PFSK-1 (cell line): Measurements from ENCODE around the gene KDM2B.
A peak's percentile ranks its signal among the peaks of the same experiment; 100 is the strongest.

Experiments used
- FOXP2 ChIP-seq: optimal IDR thresholded peaks from 2 replicates; pipeline ENCODE3; 2011; ENCODE audit warnings: borderline replicate concordance, control low read depth, inconsistent platforms; ENCODE audit not compliant: insufficient read depth; ENCODE audit errors: extremely low read length, extremely low read depth
- POLR2AphosphoS5 ChIP-seq: IDR thresholded peaks from 2 replicates; pipeline ENCODE4 v1.6.1; 2012; ENCODE audit warnings: low read depth, mild to moderate bottlenecking, control low read depth, low read length, moderate library complexity
- SIN3A ChIP-seq: IDR thresholded peaks from 2 replicates; pipeline ENCODE4 v1.6.1; 2012; ENCODE audit warnings: mild to moderate bottlenecking, low read length, moderate library complexity, borderline replicate concordance; ENCODE audit not compliant: insufficient read depth
- TAF1 ChIP-seq: IDR thresholded peaks from 2 replicates; pipeline ENCODE4 v1.6.1; 2012; ENCODE audit warnings: low read length, control low read depth, borderline replicate concordance; ENCODE audit not compliant: insufficient read depth
- TF ChIP-seq, protein P1 (sequence below), 2 experiments: IDR thresholded peaks; 2 replicates each; pipeline versions ENCODE4 v1.6.1 to v1.8.0; 2011 to 2012; ENCODE audit warnings: low read depth in 2 of 2, low read length in 2 of 2, control low read depth in 1 of 2, inconsistent platforms in 1 of 2, mild to moderate bottlenecking in 1 of 2, moderate library complexity in 1 of 2; ENCODE audit not compliant: insufficient read depth in 1 of 2

Gene KDM2B

DNA sequence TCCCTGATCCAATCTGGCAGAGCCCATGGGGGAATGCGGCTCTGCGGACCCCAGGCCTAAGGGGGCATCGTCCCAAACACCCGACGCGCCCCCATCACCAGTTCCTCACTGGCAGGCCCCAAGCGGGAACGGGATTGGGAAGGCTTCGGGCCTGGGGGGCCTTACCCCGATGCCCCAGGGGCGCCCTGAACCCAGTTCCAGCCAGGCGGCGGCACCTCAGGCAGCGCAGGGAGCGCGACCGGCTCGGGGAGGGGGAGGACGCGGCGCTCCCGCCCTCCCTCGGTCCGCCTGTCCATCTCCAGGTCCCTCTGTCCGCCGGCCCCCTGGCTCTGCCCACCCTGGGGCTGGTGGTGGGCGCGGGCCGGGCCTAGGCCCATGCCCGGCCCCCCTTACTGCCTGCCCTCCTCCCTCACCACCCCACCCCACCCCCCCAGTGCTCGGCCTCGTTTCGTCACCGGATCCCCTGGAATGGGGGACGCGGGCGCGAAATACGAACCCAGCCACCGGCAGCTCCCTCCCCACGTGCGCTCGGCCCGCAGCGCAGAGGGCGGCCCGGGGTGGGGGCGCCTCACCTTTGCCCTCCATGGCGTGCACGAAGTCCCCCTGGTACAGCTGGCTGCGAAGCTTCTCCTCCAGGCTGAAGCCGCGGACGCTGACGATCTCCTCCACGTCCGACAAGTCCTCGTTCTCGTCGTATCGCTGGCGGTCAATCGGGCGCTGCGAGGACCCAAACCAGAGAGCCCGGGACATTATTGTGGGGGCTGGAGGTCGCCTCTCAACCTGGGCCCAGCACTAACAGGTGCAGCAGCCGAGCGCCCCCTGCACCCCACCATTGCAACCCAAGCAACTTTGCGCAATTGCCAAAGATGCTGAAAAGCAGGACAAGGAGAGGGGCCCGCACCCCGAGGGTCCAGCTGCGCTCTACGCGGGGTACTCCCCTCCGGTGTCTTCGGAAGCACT is 2.3 kb downstream of the KDM2B start:
- TF ChIP-seq, protein P1, sequence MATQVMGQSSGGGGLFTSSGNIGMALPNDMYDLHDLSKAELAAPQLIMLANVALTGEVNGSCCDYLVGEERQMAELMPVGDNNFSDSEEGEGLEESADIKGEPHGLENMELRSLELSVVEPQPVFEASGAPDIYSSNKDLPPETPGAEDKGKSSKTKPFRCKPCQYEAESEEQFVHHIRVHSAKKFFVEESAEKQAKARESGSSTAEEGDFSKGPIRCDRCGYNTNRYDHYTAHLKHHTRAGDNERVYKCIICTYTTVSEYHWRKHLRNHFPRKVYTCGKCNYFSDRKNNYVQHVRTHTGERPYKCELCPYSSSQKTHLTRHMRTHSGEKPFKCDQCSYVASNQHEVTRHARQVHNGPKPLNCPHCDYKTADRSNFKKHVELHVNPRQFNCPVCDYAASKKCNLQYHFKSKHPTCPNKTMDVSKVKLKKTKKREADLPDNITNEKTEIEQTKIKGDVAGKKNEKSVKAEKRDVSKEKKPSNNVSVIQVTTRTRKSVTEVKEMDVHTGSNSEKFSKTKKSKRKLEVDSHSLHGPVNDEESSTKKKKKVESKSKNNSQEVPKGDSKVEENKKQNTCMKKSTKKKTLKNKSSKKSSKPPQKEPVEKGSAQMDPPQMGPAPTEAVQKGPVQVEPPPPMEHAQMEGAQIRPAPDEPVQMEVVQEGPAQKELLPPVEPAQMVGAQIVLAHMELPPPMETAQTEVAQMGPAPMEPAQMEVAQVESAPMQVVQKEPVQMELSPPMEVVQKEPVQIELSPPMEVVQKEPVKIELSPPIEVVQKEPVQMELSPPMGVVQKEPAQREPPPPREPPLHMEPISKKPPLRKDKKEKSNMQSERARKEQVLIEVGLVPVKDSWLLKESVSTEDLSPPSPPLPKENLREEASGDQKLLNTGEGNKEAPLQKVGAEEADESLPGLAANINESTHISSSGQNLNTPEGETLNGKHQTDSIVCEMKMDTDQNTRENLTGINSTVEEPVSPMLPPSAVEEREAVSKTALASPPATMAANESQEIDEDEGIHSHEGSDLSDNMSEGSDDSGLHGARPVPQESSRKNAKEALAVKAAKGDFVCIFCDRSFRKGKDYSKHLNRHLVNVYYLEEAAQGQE (IDR thresholded peaks at IDR 0.05; ENCODE audit: insufficient read depth in 1 of 2, low read depth in 2 of 2, low read length in 2 of 2), result no peak
- TF ChIP-seq POLR2AphosphoS5 (no peak), FOXP2 (no peak), TAF1 (no peak), SIN3A (0 out of 2 replicates have a peak, but pooled peaks have one; percentile 24)

DNA sequence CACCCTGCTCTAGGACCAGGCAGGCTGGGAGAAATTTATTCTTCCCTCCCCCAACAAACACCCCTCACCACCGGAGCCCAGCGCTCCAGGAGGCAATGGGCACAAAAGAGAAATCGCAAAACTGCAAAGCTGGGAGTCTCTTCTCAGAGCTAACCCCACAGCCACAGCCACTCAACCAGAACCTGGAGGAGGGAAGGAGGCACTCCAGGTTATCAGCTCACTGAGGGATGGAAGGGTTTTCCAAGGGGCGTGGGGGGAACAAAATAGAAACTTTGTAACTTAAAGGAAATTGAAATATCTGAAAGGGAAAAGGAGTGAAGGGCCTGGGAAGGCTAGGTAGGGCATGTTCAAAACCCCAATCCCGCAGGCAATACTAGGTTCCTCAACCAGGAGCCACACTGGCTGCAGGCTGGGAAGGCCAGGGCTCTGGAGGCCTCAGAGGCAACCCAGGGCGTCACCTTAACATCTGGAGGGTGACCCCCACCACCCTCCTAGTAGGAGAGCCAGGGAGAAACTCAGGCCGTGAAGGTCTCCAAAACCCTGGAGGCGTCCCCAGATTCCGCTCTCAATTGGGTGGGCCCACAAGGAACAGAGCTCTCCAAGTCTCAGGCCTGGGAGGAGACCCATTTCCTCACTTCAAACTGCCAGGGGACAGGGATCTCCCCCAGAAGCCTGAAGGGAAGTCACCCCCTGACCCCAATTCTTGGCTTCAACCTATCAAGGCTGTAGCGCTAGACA is 3.2 kb downstream of the KDM2B start:
- TF ChIP-seq FOXP2 (no peak), SIN3A (no peak), POLR2AphosphoS5 (no peak), TAF1 (no peak)
- TF ChIP-seq, protein P1 (IDR thresholded peaks at IDR 0.05; ENCODE audit: insufficient read depth in 1 of 2, low read depth in 2 of 2, low read length in 2 of 2), result no peak

DNA sequence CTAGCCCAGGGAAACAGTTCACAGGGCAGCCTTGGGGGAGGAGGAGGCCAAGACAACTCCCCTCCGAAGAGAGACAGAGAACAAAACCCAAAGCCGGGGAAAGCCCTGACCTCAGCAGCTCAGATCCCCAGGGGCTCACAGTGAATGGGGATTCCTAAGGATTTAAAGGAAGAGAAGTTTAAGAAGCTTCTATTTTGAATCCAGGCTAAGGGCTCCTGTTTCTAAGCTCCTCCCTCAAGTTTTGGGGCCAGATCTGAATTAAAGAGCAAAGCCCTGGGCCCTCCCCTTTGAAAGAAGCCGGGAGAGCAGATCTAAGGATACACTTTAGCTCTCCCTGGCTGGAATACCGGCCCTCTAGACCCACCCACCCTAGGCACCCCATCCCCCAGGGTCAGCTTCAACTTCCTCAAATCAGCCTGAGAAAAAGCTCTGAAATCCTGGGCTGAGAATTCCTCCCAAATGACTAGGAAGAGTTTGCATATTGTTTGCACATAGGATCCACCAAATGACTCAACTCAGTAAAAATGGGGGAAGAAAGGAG is 3.9 kb downstream of the KDM2B start:
- TF ChIP-seq FOXP2, result no peak
- TF ChIP-seq SIN3A, result peak; percentile 91; the same call in 1 of the 2 replicates
- peak; percentile 22; the same call in 1 of the 2 replicates for TF ChIP-seq TAF1

DNA sequence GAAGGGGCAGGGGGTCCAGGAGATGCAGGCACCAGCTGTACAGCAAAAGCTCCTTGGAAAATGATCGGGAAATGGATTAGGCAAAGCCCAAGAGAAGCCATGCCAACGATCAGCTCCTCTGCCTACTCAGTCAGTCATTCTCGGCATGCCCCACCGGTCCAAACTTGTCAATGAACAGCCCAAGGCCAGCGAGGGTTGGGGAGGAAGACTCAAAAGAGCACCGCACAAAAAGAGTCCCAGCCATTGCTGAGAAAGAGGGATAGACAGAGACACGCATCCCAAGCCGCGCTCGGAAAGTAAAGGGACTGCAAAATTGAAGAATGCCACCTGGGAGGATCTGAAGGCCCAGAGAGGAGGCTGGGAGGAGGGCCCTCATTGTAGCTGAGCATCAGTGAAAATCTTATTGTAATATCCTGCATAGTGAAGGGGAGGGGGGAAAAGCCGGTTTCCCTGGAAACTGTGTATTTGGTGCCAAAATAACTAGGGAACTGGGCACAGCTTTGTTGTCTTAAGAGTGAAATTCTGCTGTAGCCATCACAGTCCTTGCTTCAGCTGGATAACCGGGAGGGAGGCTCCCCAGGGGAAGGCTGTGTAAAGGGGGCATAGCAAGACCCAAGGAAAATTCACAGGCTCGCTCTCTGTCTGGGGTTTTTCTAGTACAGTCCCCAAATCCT is 4.7 kb downstream of the KDM2B start:
- no peak for TF ChIP-seq POLR2AphosphoS5
- no peak for TF ChIP-seq FOXP2
- TF ChIP-seq, protein P1 (IDR thresholded peaks at IDR 0.05; ENCODE audit: insufficient read depth in 1 of 2, low read depth in 2 of 2, low read length in 2 of 2), result no peak
- TF ChIP-seq TAF1, result no peak
- TF ChIP-seq SIN3A, result no peak

DNA sequence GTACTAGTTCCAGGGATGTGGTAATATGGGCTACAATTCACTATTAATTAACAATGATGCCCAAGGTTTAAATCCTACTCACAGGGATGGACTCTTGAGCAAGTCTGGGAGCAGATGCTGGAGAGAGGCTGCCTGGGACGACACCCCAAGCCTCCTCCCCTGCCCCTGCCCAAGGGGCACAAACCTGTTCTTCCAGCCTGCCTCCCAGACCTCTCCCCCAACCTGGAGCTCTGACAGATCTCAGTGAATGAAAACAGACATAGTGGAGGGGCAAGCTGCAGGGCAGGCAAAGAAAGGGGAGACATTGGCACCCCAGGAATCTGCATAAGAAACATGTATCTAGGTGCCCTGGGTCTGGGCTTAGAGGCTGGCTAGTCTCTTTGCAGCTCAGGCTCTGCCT is 5.8 kb downstream of the KDM2B start:
- TF ChIP-seq FOXP2 (no peak), TAF1 (no peak), SIN3A (no peak), POLR2AphosphoS5 (no peak)
- TF ChIP-seq, protein P1 (IDR thresholded peaks at IDR 0.05; ENCODE audit: insufficient read depth in 1 of 2, low read depth in 2 of 2, low read length in 2 of 2), result no peak
